Kidney (tissue), 22 donors: Measurements from ENCODE around the gene HOXD3. TPM values are rescaled to one million over a fixed set of nuclear protein-coding genes. Genes with fewer than 3 reads are reported as not detected.

Source experiments
- DNase-seq, 5 donors: peaks; one replicate each; pipeline ENCODE4 v3.0.0-alpha.2; 2013 to 2020
- FAIRE-seq: peaks from 2 replicates; lab custom pipeline; 2012; peaks lifted over from hg19 to GRCh38; lab: Jason Lieb, UNC
- H3K27ac ChIP-seq, 2 donors: one replicate each; pipeline ENCODE4 v1.7.0; 2013; ENCODE audit warnings: low read depth in 2 of 2, low read length in 2 of 2, inconsistent platforms in 1 of 2
- H3K27me3 ChIP-seq: one replicate; pipeline ENCODE4 v1.7.1; 2013; ENCODE audit warnings: low read length, inconsistent platforms; ENCODE audit not compliant: control insufficient read depth, insufficient read depth
- H3K36me3 ChIP-seq, 3 donors: one replicate each; pipeline versions ENCODE4 v1.7.0 to v1.7.1; 2013; ENCODE audit warnings: low read length in 3 of 3, control low read depth in 1 of 3, inconsistent platforms in 1 of 3; ENCODE audit not compliant: insufficient read depth in 3 of 3, control insufficient read depth in 2 of 3
- H3K4me1 ChIP-seq, 3 donors: one replicate each; pipeline versions ENCODE4 v1.7.0 to v1.7.1; 2013; ENCODE audit warnings: low read length in 3 of 3, inconsistent platforms in 1 of 3, low read depth in 1 of 3; ENCODE audit not compliant: control insufficient read depth in 2 of 3, insufficient read depth in 2 of 3
- H3K4me3 ChIP-seq, 3 donors: one replicate each; pipeline versions ENCODE4 v1.7.0 to v1.8.1; 2013; ENCODE audit warnings: low read length in 3 of 3, control low read depth in 1 of 3, inconsistent platforms in 1 of 3
- H3K9ac ChIP-seq, 3 donors: one replicate each; pipeline versions ENCODE4 v1.7.0 to v1.7.1; 2013; ENCODE audit warnings: low read length in 3 of 3, control low read depth in 1 of 3, inconsistent platforms in 1 of 3
- H3K9me3 ChIP-seq, 3 donors: one replicate each; pipeline versions ENCODE4 v1.7.0 to v1.7.1; 2013; ENCODE audit warnings: low read length in 3 of 3, control low read depth in 1 of 3, inconsistent platforms in 1 of 3; ENCODE audit not compliant: control insufficient read depth in 2 of 3, insufficient read depth in 1 of 3
- intact Hi-C: fragments of 100-400 bp; cut with DNase I; formaldehyde crosslinking; loops from one replicate; pipeline ENCODE4 v1.11.1; 2022
- long read RNA-seq, 10 donors: library from polyadenylated mRNA in 1 of 10; unstranded in 1 of 10; transcript quantifications; one replicate each; pipeline ENCODE4 v2.0.0 and lab custom pipeline, GENCODE V29; 2021 to 2026
- polyA plus RNA-seq: library from polyadenylated mRNA; stranded (reverse); fragments of 350-450 nt; fragmentation: Illumina TruSeq; extraction: RNeasy Lipid Tissue Mini Kit (QIAGEN cat#74804); gene quantifications from one replicate; pipeline ENCODE4 v1.2.3, GENCODE V29; 2014; ENCODE audit warnings: low read depth, low replicate concordance; ENCODE audit not compliant: insufficient read depth
- total RNA-seq: library from RNA; stranded (reverse); fragmentation: NEBNext Ultra II Directional; extraction: Animal tissue kit (Norgen Biotek cat#: 25700); gene quantifications from one replicate; pipeline ENCODE4 v1.2.1, GENCODE V29; 2021
- TF ChIP-seq, protein P1 (sequence below): IDR thresholded peaks from 3 replicates; pipeline ENCODE4 v1.5.1; 2012; ENCODE audit warnings: mild to moderate bottlenecking, moderate library complexity, borderline replicate concordance; ENCODE audit not compliant: insufficient read depth; ENCODE audit errors: extremely low read depth
- donor health status: control.
- donor health status: control.
- donor health status: control.
- donor health status: control.
- donor health status: control.
- donor health status: DM: yes; HTN: yes; CAD: no.
- donor health status: Normal renal cell carcinoma (clear cell type).

HOXD3 gene
- 29.3 TPM for total RNA-seq
- 16.9 TPM for polyA plus RNA-seq
- long read RNA-seq, donor 1, transcript HOXD3-204 (2 exons, 1,055 nt) = major isoform, 5 of 43 reads
- long read RNA-seq, donor 1, partial matches to known transcripts = 36 of 43 reads
- long read RNA-seq, donor 1, other reads (novel, unspliced or antisense) = 0 of 43 reads
- long read RNA-seq, donor 2, transcript HOXD3-204 (2 exons, 1,055 nt) = major isoform, 9 of 25 reads
- long read RNA-seq, donor 2, partial matches to known transcripts = 15 of 25 reads
- long read RNA-seq, donor 2, other reads (novel, unspliced or antisense) = 0 of 25 reads
- long read RNA-seq, donor 3, transcript HOXD3-204 (2 exons, 1,055 nt) = major isoform, 5 of 155 reads
- long read RNA-seq, donor 3, partial matches to known transcripts = 148 of 155 reads
- long read RNA-seq, donor 3, other reads (novel, unspliced or antisense) = 0 of 155 reads
- long read RNA-seq, donor 4, transcript HOXD3-204 (2 exons, 1,055 nt) = major isoform, 10 of 20 reads
- long read RNA-seq, donor 4, partial matches to known transcripts = 9 of 20 reads
- long read RNA-seq, donor 4, other reads (novel, unspliced or antisense) = 0 of 20 reads
- long read RNA-seq, donor 5 = 0 reads
- long read RNA-seq, donor 6, partial matches to known transcripts = 7 of 11 reads
- long read RNA-seq, donor 6, other reads (novel, unspliced or antisense) = 0 of 11 reads
- long read RNA-seq, donor 7, partial matches to known transcripts = 7 of 23 reads
- long read RNA-seq, donor 7, other reads (novel, unspliced or antisense) = 13 of 23 reads
- long read RNA-seq, donor 8, transcript HOXD3-204 (2 exons, 1,055 nt) = major isoform, 5 of 5 reads
- long read RNA-seq, donor 8, partial matches to known transcripts = 0 of 5 reads
- long read RNA-seq, donor 8, other reads (novel, unspliced or antisense) = 0 of 5 reads
- long read RNA-seq, donor 9, partial matches to known transcripts = 0 of 3 reads
- long read RNA-seq, donor 9, other reads (novel, unspliced or antisense) = 0 of 3 reads
- long read RNA-seq, donor 10, transcript HOXD3-204 (2 exons, 1,055 nt) = major isoform, 6 of 6 reads
- long read RNA-seq, donor 10, partial matches to known transcripts = 0 of 6 reads
- long read RNA-seq, donor 10, other reads (novel, unspliced or antisense) = 0 of 6 reads

GRCh38 chr2:176156807-176157498 lies at the start of gene HOXD3:
HOXD3 (plus strand) TSS chr2:176157307; CDS start chr2:176169115, 11,808 bp downstream.
- intact Hi-C loops = no loop called here
- Histone ChIP-seq H3K27me3 (no peaks in the 10 kb centered on the region), H3K4me1 (peaks cover 0 to 12% (median 4%) of the 10 kb centered on the region in 3 donors), H3K4me3 (peak within 1 kb of the TSS; percentile 45 to 67 (median 49)), H3K9ac (peak within 1 kb of the TSS; percentile 33 to 77 (median 43)), H3K9me3 (no peaks in the 10 kb centered on the region), H3K36me3 (peaks cover 2 to 10% (median 6%) of the 10 kb centered on the region in 3 donors), H3K27ac (peak within 1 kb of the TSS; percentile 77 to 92)
- TF ChIP-seq, protein P1, sequence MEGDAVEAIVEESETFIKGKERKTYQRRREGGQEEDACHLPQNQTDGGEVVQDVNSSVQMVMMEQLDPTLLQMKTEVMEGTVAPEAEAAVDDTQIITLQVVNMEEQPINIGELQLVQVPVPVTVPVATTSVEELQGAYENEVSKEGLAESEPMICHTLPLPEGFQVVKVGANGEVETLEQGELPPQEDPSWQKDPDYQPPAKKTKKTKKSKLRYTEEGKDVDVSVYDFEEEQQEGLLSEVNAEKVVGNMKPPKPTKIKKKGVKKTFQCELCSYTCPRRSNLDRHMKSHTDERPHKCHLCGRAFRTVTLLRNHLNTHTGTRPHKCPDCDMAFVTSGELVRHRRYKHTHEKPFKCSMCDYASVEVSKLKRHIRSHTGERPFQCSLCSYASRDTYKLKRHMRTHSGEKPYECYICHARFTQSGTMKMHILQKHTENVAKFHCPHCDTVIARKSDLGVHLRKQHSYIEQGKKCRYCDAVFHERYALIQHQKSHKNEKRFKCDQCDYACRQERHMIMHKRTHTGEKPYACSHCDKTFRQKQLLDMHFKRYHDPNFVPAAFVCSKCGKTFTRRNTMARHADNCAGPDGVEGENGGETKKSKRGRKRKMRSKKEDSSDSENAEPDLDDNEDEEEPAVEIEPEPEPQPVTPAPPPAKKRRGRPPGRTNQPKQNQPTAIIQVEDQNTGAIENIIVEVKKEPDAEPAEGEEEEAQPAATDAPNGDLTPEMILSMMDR = no peak
- DNase-seq = peak in 4 of 5 donors; percentile 59 to 81 (median 74)
- FAIRE-seq = no peak

GRCh38 chr2:176107731-176108181 lies 49.4 kb upstream of the HOXD3 start:
- no peak overlapping the region for H3K9ac ChIP-seq
- peaks cover 0 to 5% (median 0%) of the 10 kb centered on the region in 3 donors for H3K36me3 ChIP-seq
- intact Hi-C loops = no loop called here
- DNase-seq = peak in 3 of 5 donors; percentile 38 to 77 (median 70)
- TF ChIP-seq, protein P1 = no peak
- H3K27ac ChIP-seq = peak overlapping the region in 1 of 2 donors; percentile 60
- H3K9me3 ChIP-seq = no peaks in the 10 kb centered on the region
- peaks cover 5% of the 10 kb centered on the region for H3K27me3 ChIP-seq
- no peak for FAIRE-seq
- H3K4me1 ChIP-seq = peaks cover 0 to 7% (median 0%) of the 10 kb centered on the region in 3 donors
- H3K4me3 ChIP-seq = peak overlapping the region in 1 of 3 donors; percentile 49

- DNase-seq = peak in 4 of 5 donors; percentile 38 to 57 (median 50)
- intact Hi-C loops = no loop called here
- FAIRE-seq = no peak
- Histone ChIP-seq H3K4me3 (peak overlapping the region; percentile 55 to 89 (median 69)), H3K27me3 (no peaks in the 10 kb centered on the region), H3K9ac (peak overlapping the region; percentile 5 to 91 (median 89)), H3K36me3 (peaks cover 0 to 5% (median 0%) of the 10 kb centered on the region in 3 donors), H3K27ac (peak overlapping the region; percentile 85 to 92), H3K4me1 (peaks cover 0 to 5% (median 0%) of the 10 kb centered on the region in 3 donors), H3K9me3 (no peaks in the 10 kb centered on the region)
- TF ChIP-seq, protein P1 = no peak
Measured at GRCh38 chr2:176109192-176109901, 47.8 kb upstream of the HOXD3 start.
